NB4 (cell line): ENCODE results near the gene CDC42EP5.

ENCODE experiments used
- CTCF ChIP-seq: IDR thresholded peaks from one replicate; pipeline ENCODE4 v1.5.1; 2012; ENCODE audit warnings: low read depth, low read length
- POLR2A ChIP-seq: IDR thresholded peaks from 2 replicates; pipeline ENCODE4 v1.6.1; 2011; ENCODE audit warnings: mild to moderate bottlenecking; ENCODE audit not compliant: insufficient read length; ENCODE audit errors: extremely low read depth

- no peak for TF ChIP-seq POLR2A
- no peak for TF ChIP-seq CTCF
These were observed 48.1 kb upstream of the CDC42EP5 start for GRCh38 chr19:54521022-54521859.
